Measurements from ENCODE around the gene SLC44A3. TPM values are rescaled to one million over a fixed set of nuclear protein-coding genes. Genes with fewer than 3 reads are reported as not detected.

The SLC44A3 gene, protein sequence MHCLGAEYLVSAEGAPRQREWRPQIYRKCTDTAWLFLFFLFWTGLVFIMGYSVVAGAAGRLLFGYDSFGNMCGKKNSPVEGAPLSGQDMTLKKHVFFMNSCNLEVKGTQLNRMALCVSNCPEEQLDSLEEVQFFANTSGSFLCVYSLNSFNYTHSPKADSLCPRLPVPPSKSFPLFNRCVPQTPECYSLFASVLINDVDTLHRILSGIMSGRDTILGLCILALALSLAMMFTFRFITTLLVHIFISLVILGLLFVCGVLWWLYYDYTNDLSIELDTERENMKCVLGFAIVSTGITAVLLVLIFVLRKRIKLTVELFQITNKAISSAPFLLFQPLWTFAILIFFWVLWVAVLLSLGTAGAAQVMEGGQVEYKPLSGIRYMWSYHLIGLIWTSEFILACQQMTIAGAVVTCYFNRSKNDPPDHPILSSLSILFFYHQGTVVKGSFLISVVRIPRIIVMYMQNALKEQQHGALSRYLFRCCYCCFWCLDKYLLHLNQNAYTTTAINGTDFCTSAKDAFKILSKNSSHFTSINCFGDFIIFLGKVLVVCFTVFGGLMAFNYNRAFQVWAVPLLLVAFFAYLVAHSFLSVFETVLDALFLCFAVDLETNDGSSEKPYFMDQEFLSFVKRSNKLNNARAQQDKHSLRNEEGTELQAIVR
- not detected in 2 replicates for total RNA-seq

DNA sequence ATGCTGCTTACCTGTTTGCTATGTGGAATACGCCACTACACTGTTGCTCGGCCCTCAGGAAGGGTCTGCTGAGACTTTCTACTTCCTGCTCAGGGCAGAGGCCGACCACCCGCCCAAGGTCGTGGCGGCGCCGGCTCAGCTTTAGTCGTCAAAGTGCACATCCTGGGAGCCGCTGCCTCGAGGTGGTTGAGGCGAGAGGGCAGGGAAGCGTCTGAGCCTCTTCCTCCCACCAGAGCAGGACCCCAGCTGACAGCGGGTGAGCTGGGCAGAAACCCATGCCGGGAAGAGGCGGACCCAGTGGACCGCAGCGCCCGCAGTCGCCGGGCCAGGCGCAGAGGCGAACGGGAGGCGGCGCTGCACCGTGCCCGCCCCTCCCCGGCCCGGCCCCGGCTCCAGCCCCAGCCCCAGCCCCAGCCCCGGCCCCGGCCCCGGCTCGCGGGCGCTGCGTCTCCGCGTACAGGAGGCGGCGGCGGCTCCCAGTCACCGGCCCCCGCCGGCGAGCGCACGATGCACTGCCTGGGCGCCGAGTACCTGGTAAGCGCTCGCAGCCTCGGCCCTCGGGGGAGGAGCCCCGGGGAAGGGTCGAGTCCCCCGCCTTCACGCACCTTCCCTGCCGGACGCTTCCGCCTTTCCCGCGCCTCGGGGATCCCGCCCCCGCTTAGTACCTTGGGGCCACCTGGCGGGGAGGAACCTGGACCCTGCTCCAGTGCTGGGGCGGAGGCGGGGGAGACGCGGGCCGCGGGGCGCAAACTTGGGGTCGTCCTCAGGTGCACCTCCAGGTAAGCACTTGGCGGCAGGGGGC is at the start of gene SLC44A3:
Gene SLC44A3 (plus strand): TSS at position 413 of the 802 bp plus-strand sequence. CDS start 95 bp downstream, at position 508.
- Mint-ChIP-seq H3K27me3 (peaks cover 46% of the 10 kb centered on the region), H3K27ac (no peak within 1 kb of the TSS), H3K9me3 (peaks cover 2% of the 10 kb centered on the region), H3K36me3 (ENCODE audit: low read depth) (no peaks in the 10 kb centered on the region), H3K4me1 (peaks cover 10% of the 10 kb centered on the region), H3K4me3 (peak within 1 kb of the TSS; percentile 46)
- ATAC-seq (ENCODE audit: low read depth) (peak; percentile 56), DNase-seq (no peak)
- POLR2A ChIA-PET = no interaction called here
- CTCF ChIA-PET = interaction anchor here (1.1 kb wide), 1 partner anchor 356 kb away, joined by 3 read pairs; no protein-coding TSS in a partner anchor
- intact Hi-C loops (cut with micrococcal nuclease) = no loop called here
- TF ChIP-seq, protein P1, sequence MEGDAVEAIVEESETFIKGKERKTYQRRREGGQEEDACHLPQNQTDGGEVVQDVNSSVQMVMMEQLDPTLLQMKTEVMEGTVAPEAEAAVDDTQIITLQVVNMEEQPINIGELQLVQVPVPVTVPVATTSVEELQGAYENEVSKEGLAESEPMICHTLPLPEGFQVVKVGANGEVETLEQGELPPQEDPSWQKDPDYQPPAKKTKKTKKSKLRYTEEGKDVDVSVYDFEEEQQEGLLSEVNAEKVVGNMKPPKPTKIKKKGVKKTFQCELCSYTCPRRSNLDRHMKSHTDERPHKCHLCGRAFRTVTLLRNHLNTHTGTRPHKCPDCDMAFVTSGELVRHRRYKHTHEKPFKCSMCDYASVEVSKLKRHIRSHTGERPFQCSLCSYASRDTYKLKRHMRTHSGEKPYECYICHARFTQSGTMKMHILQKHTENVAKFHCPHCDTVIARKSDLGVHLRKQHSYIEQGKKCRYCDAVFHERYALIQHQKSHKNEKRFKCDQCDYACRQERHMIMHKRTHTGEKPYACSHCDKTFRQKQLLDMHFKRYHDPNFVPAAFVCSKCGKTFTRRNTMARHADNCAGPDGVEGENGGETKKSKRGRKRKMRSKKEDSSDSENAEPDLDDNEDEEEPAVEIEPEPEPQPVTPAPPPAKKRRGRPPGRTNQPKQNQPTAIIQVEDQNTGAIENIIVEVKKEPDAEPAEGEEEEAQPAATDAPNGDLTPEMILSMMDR (IDR thresholded peaks at IDR 0.05) = no peak

DNA sequence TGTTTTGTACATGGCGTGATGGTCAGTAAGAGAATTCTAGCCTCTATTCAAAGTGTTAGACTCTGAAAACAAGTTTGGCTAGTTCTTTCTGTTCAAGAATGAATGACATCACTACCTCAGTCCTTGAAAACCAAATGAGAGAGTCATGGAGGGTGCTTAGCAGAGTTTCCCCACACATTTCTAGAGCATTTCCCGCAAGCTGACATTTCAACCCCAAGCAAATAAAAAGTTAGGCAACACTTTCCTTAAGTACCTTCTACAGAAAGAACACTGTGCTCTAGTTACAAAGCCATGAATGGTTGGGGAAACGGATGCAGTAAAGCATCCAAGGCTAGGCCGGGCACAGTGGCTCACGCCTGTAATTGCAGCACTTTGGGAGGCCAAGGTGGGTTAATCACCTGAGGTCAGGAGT is 47.9 kb upstream of the SLC44A3 start:
- Mint-ChIP-seq H3K4me3 (no peak overlapping the region), H3K36me3 (ENCODE audit: low read depth) (no peaks in the 10 kb centered on the region), H3K27me3 (no peaks in the 10 kb centered on the region), H3K9me3 (no peaks in the 10 kb centered on the region), H3K4me1 (peaks cover 15% of the 10 kb centered on the region), H3K27ac (no peak overlapping the region)
- intact Hi-C loops (cut with micrococcal nuclease) = no loop called here
- DNase-seq = no peak
- ATAC-seq (ENCODE audit: low read depth) = no peak
- ChIA-PET CTCF (no interaction called here), POLR2A (no interaction called here)
- TF ChIP-seq, protein P1 (IDR thresholded peaks at IDR 0.05) = no peak

DNA sequence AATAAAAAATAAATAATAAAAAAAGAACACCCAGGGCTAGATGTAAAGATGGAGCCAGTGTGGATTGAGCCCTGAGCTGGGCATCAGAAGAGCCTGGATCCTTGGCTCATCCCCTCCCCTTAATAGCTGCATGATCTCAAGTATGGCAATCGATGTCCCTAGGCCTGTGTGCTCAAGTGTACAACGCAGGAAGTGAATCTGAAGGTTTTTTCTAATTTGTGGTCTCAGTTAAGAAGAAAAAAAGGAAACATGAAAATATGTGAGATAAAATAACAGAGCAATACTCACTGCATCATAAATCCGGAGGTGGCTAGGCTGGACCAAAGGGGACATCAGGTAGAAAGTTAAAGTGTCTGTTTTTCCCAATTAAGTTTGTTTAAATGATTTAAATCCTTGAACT is 47.3 kb upstream of the SLC44A3 start:
- DNase-seq = no peak
- Mint-ChIP-seq H3K27me3 (no peaks in the 10 kb centered on the region), H3K27ac (no peak overlapping the region), H3K4me3 (no peak overlapping the region), H3K36me3 (ENCODE audit: low read depth) (no peaks in the 10 kb centered on the region), H3K4me1 (peaks cover 15% of the 10 kb centered on the region), H3K9me3 (no peaks in the 10 kb centered on the region)
- POLR2A ChIA-PET = no interaction called here
- CTCF ChIA-PET = no interaction called here
- ATAC-seq (ENCODE audit: low read depth) = no peak
- intact Hi-C loops (cut with micrococcal nuclease) = no loop called here
- TF ChIP-seq, protein P1 (IDR thresholded peaks at IDR 0.05) = no peak

DNA sequence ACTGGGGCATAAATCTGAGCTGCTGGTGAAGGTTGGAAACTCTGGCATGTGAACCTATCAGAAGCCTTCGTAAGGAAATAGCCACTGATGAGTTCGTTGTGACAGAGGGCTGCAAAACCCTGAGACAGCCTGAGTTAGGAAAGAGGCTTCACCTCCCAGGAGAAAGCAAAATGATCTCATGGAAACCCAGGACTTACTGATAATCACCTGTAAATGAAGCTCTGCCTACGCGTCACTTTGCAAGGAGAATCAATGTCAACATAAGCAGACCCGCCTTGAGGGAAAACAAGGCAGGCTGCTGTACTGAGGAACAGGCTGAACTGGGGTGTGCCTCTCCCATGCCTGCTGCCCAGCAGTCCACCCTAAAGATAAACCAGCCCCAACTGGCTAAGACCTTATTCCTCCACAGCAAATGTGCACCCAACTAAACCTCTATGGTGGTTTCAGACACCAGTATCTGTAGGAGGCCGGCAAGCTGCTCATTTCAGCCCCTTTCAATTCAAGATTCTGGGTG is 46.8 kb upstream of the SLC44A3 start:
- DNase-seq (no peak), ATAC-seq (ENCODE audit: low read depth) (no peak)
- POLR2A ChIA-PET = no interaction called here
- CTCF ChIA-PET = no interaction called here
- TF ChIP-seq, protein P1 (IDR thresholded peaks at IDR 0.05) = no peak
- Mint-ChIP-seq H3K36me3 (ENCODE audit: low read depth) (no peaks in the 10 kb centered on the region), H3K9me3 (no peaks in the 10 kb centered on the region), H3K4me3 (no peak overlapping the region), H3K4me1 (peaks cover 15% of the 10 kb centered on the region), H3K27me3 (no peaks in the 10 kb centered on the region), H3K27ac (no peak overlapping the region)
- intact Hi-C loops (cut with micrococcal nuclease) = no loop called here
